ENCODE data around the gene TAP2.

DNA sequence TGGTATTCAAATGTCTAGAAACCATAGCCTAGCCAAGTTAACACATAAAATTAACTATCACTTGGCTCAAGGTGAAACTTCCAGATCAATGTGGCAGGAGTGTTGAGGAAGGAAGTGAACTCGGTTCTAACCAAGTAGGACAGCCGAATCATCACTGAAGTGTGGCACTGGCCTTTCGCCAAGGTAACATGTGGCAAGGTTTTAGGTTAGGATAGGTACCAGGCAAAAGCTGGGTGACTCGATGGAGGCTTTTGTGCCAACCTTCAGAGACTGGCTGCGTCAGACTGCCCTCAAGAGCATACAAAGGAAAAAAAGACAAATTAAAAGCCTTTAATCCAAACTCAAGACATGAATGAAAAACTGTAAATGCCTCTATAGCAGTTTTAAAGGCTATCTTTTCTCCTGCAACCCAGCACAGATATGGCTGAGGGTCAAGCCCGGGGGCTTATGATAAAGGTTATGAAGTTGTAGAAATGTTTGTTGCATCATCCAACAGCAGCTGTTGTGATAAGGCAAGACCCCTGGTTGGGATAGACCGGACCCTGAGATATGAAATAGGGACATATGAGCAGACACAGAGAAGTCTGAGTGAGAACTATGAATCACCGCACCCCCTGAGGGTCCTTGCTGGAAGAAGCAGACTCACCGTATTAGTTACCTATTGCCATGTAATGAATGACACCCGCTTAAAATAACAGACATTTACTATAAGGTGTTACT, 27.3 kb upstream of the TAP2 start:
- TF ChIP-seq, protein P1, sequence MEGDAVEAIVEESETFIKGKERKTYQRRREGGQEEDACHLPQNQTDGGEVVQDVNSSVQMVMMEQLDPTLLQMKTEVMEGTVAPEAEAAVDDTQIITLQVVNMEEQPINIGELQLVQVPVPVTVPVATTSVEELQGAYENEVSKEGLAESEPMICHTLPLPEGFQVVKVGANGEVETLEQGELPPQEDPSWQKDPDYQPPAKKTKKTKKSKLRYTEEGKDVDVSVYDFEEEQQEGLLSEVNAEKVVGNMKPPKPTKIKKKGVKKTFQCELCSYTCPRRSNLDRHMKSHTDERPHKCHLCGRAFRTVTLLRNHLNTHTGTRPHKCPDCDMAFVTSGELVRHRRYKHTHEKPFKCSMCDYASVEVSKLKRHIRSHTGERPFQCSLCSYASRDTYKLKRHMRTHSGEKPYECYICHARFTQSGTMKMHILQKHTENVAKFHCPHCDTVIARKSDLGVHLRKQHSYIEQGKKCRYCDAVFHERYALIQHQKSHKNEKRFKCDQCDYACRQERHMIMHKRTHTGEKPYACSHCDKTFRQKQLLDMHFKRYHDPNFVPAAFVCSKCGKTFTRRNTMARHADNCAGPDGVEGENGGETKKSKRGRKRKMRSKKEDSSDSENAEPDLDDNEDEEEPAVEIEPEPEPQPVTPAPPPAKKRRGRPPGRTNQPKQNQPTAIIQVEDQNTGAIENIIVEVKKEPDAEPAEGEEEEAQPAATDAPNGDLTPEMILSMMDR (IDR thresholded peaks at IDR 0.05 in 4 of 5, conservative IDR thresholded peaks at IDR 0.05 in 1 of 5): no peak
- TF ChIP-seq POLR2A (IDR thresholded peaks at IDR 0.05): no peak
